ENCODE measurements around the gene SMARCAD1.
A peak's percentile ranks its signal among the peaks of the same experiment; 100 is the strongest.
"Not testable (repeated sequence)": the region's sequence is repeated elsewhere in the genome, so short reads cannot be mapped to it uniquely, and the experiment has no call there.

The SMARCAD1 gene

DNA sequence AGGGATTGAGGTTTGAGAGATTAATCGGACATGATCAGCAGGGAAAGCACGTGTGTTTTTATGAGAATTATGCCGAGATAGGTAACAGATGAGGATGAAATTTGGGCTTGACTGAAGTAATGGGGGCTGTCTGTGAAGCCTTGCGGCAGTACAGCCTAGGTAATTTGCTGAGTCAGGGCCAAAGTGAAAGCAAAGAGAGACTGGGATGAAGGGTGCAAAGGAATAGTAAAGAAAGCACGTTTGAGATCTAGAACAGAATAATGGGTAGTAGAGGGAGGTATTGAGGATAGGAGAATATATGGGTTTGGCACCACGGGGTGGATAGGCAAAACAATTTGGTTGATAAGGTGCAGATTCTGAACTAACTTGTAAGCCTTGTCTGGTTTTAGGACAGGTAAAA lies 87.8 kb downstream of the SMARCAD1 start:
- DNase-seq = not testable (repeated sequence)

DNA sequence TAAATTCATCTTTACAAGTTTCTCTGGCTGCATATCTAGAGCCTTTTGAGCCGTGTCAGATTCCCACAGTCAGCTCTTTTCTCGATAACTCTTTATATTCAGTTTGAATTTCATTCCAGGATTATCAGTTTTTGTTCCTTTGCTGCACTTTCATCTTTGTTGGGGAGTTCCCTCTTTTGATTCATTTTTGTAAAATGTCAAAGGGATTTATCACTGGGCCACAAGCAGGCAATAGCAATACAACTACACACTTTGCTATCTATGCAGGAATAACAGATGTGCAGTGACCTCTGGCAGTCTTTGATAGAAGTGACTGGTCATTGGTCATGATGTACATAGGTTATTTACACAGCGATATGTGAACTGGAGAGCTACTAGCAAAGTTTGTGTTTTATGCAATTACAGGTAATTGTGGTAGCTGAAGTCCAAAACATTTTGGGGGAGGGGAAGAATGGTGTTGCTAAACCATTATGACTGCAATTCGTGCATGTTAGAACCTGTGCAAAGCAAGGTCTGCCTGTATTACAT lies 91.1 kb downstream of the SMARCAD1 start:
- DNase-seq = no peak

DNA sequence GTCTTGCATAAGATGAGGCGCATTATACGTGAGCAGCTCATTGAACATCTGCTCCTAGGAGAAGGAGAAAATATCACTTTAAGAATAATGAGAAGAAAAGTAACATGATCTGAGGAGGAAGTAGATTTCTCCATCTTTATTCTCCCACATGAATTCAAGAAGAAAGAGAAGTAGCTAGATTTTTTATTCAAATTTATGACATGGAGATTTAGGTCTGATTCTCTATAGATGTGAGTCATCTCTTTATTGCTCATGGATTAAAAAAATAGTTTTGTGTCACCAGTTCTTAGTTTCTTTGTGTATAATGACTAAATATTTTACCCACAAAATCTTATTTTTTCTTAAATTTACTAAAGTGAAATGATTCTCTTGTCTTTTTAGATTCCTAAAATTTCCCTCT lies 94.5 kb downstream of the SMARCAD1 start:
- no peak for DNase-seq

DNA sequence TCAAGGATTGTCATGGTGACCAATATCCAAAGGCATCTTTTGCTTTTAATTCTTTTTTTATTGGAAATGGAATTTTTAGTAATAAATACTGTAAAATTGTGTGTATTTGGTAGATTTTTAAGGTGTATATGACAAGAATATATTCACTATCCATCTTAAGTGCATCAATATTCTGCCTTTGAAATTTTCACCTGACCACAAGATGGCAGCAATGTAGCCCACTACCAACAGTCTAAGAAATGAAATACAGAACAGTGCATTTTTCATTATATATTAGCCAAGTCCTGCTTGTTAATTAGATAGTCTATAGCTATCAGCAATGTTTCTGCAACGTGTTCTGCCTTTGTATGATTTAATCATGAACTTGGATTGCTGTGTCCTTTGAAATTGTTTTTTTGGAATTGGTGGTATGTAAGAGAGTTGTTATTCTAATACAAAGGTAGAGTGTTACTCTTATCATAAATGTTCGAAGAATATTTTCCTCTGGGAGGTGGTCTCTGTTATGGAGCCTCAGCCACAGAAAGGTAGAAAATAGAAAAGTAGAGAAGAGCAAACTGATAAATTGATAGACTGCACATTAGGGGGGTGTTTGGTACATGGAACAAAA lies 96.8 kb downstream of the SMARCAD1 start:
- peak; percentile 39 for DNase-seq

DNA sequence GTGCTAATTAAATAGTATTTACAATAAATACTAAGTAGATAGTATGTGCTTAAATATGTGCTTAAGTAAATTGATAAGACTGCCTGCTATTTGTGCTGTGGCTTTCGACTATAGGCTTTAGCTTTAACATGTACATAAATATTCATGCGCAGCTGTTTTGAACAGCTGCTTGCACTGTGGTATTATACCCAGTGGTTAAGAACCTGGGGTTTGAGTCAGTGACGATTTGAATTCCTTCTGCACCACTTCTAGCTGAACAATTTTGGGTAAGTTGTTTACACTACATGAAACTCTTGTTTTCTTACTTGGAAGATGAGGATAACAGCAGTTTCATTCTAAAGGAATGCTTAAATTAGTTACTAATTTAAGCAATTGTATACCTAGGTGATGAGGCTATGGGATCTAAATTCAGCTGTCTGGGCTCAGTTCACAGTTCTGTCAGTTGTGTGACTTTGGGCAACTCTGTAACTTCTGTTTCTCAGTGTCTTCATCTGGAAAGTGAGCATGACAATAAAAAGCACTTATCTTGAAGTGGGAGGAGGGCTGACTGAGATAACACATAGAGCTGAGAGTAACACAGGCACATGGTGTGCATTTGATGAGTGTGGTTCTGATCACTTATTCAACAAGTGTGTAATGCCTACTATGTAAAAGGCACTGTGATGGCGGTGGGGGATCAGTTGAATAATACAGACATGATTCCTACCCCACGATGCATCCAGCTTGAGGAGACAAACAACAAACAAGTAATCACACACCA lies 98.0 kb downstream of the SMARCAD1 start:
- no peak for DNase-seq

DNA sequence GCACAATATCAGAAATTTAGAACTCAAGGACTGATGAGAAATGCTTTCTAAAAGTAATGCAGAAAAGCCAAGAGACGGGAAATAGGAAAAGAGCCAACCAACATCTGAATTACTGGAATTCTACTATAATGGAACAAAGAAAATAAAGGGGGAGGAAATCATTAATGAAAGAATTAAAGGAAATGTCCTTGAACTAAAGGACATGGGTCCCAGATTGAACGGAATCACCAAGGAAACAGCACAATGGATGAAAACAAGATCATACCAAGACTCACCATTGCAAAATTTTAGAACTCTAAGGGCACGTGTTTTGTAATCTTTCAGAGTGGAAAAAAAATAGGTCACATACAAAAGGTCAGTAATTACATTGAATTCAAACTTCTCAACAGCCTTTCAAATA lies 99.0 kb downstream of the SMARCAD1 start:
- DNase-seq = no peak

DNA sequence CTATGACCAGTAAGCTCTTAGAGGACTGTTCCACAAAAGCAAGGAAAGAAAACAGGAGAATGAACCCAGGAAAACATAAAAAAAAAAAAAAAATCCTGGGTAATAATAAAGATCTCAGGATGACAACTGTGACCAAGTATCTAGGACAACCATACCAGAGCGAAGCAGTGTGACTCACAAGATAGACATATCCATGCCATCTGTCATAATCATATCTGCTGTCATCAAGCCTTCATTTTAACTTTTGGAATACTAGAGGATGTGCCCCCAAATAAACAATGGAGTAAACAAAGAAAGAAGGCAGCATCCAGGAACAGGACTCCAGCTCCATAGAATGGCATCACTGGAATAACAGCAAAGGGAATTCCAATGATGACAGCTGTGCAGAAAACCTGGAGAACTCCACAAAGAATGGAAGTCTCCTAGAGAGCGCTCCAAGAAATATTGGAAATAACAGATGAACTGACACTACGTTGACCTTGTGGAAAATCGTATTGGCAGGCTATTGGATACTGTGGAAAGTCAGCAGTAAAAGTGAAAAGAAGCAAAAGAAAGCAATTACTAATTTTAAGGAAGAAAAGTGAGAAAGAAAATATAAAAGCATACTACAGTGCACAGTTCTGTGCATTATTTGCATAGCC lies 99.7 kb downstream of the SMARCAD1 start:
- no peak for DNase-seq

DNA sequence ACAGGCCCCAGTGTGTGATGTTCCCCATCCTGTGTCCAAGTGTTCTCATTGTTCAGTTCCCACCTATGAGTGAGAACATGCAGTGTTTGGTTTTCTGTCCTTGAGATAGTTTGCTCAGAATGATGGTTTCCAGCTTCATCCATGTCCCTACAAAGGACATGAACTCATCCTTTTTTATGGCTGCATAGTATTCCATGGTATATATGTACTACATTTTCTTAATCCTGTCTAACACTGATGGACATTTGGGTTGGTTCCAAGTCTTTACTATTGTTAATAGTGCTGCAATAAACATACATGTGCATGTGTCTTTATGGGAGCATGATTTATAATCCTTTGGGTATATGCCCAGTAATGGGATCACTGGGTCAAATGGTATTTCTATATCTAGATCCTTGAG lies 112.3 kb downstream of the SMARCAD1 start:
- not testable (repeated sequence) for DNase-seq

DNA sequence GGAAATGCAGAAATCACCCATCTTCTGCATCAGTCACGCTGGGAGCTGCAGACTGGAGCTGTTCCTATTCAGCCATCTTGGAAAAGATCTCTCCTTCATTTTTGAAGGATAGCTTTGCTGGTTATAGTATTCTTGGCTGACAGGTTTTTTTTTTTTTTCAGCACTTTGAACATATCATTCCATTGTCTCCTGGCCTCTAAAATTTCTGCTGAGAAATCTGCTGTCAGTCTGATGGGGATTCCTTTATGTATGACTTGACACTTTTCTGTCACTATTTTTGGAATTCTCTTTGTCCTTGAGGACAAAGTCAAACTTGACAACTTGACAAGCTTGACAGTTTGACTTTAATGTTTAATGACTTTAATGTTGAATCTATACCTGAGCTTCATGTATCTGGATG lies 118.2 kb downstream of the SMARCAD1 start:
- no peak for DNase-seq

DNA sequence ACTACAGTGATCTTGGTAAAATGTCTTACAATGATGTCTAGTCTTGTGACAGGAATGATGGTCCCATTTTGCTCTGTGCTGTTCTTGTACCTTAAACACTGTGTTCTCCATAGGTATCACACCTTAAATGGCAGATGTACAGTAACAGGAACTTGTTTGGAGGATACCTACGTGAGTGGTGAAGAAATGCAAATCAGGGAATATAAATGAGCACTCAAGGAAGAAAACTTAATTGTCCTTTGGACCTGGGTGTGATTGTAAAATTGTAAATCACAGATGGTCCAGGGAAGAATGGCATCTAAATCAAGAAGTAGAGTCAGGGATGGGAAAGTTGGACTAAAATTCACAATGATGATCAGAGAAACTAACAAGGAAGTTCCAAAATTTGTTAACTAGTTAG lies 122.3 kb downstream of the SMARCAD1 start:
- no peak for DNase-seq

DNA sequence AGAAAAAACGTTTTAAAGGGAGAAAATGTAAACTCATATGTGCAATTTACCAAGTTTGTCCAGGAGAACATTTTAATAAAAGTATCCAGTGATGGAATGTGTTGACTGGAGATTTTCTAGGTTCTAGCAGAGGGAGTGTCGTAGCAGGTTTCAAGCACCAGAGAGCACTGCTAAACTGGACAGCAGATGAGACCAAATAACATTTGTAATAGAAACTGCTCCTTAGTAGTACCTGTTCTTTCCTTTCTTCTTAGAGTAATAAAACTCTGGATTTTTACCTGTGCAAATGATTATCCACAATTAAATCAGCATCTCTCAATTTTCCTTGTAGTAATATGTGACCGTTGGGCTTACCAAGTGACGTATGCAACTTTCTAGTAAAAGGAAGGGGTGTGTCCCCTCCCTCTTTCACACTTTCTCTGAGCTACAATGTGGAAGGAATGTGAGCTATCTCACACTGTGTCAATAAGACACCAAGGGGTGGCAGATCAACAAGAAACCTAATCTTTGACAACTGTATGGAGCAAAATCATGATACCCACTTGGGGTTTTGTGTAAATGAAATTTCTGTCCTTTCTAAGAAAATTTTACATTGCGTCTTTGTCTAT lies 125.4 kb downstream of the SMARCAD1 start:
- no peak for DNase-seq

DNA sequence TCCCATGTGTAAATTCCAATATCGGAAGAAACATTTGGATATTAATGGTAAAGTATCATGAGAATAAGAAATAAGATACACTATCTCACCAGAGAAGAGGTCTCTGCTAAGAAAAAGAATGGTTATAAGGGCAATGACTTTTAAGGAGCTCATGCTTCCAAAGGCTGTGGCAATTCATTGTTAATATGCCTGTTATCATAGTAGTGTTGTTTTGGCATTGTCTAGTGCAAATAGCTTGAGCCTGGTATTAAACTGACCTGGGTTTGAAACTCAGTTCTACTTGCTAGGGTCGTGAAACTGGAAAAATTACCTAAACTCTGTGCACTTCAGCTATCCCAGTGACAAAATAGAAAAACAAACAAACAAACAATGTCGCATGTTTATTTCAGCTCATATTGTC lies 126.2 kb downstream of the SMARCAD1 start:
- DNase-seq = no peak

DNA sequence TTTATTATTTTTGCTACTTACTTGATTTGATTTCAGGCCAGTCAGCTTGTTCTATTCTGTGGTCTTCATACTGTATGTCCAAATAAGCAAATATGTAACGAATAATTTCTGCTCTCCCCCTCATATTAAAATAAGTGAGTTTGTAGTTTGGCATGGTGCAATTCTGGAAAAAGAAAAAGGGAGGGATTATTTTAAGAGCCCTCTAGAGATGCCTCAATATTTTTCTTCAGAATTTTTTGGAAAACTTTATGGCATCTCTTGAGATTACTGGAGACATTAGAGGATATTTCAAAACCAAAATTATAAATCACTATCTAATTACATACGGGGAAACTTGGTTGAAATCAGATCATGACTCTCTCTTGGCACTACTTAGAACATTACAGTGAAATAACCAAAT lies 126.8 kb downstream of the SMARCAD1 start:
- no peak for DNase-seq

DNA sequence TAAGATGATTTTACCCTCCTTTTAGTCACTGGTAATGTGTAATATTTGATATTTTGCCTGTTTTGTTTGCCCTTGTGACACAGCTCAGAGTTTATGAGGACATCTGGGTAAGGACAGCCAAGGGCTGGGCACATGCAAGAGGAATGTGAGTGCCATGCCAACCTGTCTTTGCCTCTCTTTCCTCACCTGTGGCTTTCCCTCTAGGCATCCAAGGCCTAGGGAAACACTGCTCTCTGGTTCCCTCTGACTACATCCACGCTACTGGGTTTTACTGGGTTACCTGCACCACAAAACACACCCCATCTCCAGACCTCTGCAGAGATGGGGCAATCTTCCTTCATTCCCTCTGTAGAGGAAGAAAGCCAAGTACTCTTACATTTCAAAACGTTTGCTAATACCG lies 127.3 kb downstream of the SMARCAD1 start:
- no peak for DNase-seq

DNA sequence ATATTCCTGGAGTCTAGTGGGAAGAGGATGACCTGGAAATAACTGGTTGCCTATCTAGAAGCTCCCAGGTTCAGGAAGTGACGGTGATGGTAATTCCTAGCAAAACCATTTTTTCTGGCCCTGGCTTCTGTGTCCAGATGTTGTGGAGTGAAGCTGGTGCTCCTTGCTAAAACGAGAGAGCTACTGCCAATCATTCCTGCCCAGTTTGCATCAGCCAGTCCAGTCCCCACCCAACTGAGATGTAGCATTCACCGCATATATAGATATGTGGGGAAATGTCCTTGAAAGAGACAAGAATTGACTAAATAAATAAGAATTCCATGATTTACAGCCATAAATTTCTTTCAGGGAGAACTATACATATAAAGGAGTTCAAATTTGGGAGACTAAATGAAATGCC lies 128.6 kb downstream of the SMARCAD1 start:
- no peak for DNase-seq

DNA sequence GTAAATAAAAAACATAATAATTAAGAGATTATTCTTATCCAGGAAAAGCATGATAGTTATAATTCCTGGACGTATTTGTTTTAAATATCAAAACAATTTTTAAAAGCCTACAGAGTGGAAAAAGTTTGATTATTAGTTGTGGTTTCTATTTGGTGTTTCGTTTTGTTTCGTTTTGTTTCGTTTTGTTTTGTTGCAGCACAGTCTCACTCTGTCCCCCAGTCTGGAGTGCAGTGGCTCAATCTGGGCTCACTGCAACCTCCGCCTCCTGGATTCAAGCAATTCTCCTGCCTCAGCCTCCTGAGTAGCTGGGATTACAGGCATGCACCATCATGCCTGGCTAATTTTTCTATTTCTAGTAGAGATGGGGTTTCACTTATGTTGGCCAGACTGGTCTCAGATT lies 129.1 kb downstream of the SMARCAD1 start:
- DNase-seq = not testable (repeated sequence)

DNA sequence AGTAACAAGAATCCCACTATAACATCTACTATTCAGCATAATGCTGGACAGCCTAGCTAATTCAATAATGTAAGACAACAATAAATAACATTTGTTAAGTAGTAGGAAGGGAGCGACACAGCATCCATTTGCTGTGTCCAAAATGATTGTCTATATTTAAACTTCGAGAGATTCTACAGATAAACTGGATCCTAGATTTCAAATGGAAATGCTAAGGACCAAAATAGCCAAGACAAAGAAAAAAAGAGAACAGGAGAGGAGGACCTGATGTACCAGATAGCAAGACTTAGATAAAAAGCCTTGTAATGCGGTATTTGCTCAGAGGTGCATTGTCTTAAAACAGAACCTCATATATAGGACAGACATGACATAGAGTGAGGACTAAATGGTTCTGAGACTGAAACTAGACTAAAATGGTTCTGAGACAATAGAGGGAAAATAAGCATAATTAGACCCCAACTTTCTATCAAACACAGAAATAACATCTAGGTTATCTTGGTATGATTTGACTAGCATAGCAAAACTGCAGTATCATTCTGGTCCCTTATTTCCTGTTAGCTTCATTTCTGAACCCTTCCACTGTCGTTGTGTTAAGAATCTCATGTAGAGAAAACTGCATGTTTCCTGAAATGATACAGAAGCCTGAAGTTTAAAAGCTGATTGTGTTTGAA lies 131.2 kb downstream of the SMARCAD1 start:
- peak; percentile 87 for DNase-seq

DNA sequence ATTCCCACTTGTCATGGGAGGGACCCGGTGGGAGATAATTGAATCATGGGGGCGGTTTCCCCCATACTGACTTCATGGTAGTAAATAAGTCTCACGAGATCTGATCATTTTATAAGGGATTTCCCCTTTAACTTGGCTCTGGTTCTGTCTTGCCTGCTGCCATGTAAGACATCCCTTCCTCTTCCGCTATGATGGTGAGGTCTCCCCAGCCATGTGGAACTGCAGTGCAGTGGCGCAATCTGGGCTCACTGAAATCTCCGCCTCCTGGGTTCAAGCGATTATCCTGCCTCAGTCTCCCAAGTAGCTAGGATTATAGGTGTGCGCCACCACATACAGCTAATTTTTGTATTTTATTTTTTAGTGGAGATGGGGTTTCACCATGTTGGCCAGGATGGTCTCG lies 132.1 kb downstream of the SMARCAD1 start:
- peak; percentile 69 for DNase-seq

Data from activated CD4-positive, alpha-beta T cell treated with anti-CD3 and anti-CD28 coated beads, Interleukin-10, Interleukin-2, amounts not matched to agents 100 ng/mL and 50 ng/mL, durations not matched to agents 16 hours and 8 hours (primary cell).